Measurements from ENCODE around the gene TCF3. TPM values are rescaled to one million over a fixed set of nuclear protein-coding genes. Genes with fewer than 3 reads are reported as not detected.
A peak's percentile ranks its signal among the peaks of the same experiment; 100 is the strongest.

The TCF3 gene
- total and polyA plus RNA-seq, 2 of the 8 experiments (the other 6 are each of a cell fraction or from before 2014, with no cell fraction given): 241 to 348 TPM

- no peak overlapping the region for H2BK120ac ChIP-seq (replicated peaks; ENCODE audit: low read depth, low read length)
- no peak overlapping the region for H2BK12ac ChIP-seq (ENCODE audit: low read depth, low read length)
- H3K79me1 ChIP-seq (ENCODE audit: low read depth, low read length): no peaks in the 10 kb centered on the region
- peaks cover 34 to 88% (median 79%) of the 10 kb centered on the region in 4 experiments for H3K27me3 ChIP-seq (replicated peaks in 1 of 4; ENCODE audit: control insufficient read depth in 3 of 4, extremely low read depth in 1 of 4, insufficient read depth in 3 of 4, low read length in 3 of 4)
- DNase-seq (ENCODE audit: low read depth in 1 of 2, low spot score in 2 of 2) (no peak), FAIRE-seq (no peak)
- H4K91ac ChIP-seq (replicated peaks; ENCODE audit: insufficient read length, low read length): no peak overlapping the region
- peak overlapping the region in 2 of 4 experiments; percentile 6 to 60; a peak in 3 of 8 replicates for H3K4me3 ChIP-seq (ENCODE audit: extremely low read depth in 1 of 4, insufficient read depth in 2 of 4, low read depth in 3 of 4, low read length in 4 of 4)
- H3K23me2 ChIP-seq (ENCODE audit: low read depth, low read length): peaks cover 14% of the 10 kb centered on the region
- H3K4me2 ChIP-seq (ENCODE audit: insufficient read depth in 1 of 2, low read depth in 2 of 2, low read length in 2 of 2): peak overlapping the region; percentile 3 to 93
- no peak for TF ChIP-seq ZNF274 (IDR thresholded peaks at IDR 0.05; ENCODE audit: borderline replicate concordance, extremely low read depth, low read length)
- no peak for TF ChIP-seq CTBP2 (IDR thresholded peaks at IDR 0.05; ENCODE audit: borderline replicate concordance, insufficient read depth, insufficient read length, low read length)
- no peak for TF ChIP-seq CTCF (IDR thresholded peaks at IDR 0.05; ENCODE audit: control extremely low read depth in 1 of 3, insufficient read depth in 1 of 3, low read depth in 1 of 3, low read length in 3 of 3)
- TF ChIP-seq POU5F1 (IDR thresholded peaks at IDR 0.05; ENCODE audit: low read depth, low read length): no peak
- TF ChIP-seq TBP (IDR thresholded peaks at IDR 0.05; ENCODE audit: low read depth, low read length): no peak
- no peak for TF ChIP-seq JUND (IDR thresholded peaks at IDR 0.05; ENCODE audit: low read length)
- TF ChIP-seq YY1 (IDR thresholded peaks at IDR 0.05; ENCODE audit: low read depth, low read length): no peak
- TF ChIP-seq SAP30 (IDR thresholded peaks at IDR 0.05; ENCODE audit: insufficient read depth, insufficient replicate concordance, low read length): no peak
- no peak for TF ChIP-seq CHD1 (IDR thresholded peaks at IDR 0.05; ENCODE audit: low read depth, low read length)
- H3K4me1 ChIP-seq (replicated peaks in 1 of 4; ENCODE audit: control insufficient read depth in 3 of 4, insufficient read depth in 4 of 4, low read length in 3 of 4): peaks cover 0 to 16% (median 10%) of the 10 kb centered on the region in 4 experiments; a peak in 6 of 7 replicates
- no peaks in the 10 kb centered on the region for H3K36me3 ChIP-seq (ENCODE audit: control insufficient read depth in 2 of 4, insufficient read depth in 4 of 4, low read length in 3 of 4)
- H3K18ac ChIP-seq (ENCODE audit: extremely low read depth, low read length): no peak overlapping the region
- H2BK20ac ChIP-seq (ENCODE audit: low read length): no peak overlapping the region
- H3K23ac ChIP-seq (ENCODE audit: insufficient read length): no peak overlapping the region
- no peak overlapping the region for H3K27ac ChIP-seq (ENCODE audit: low read depth, low read length)
- POLR2A ChIA-PET (ENCODE audit: partially characterized antibody): no interaction called here
- no peak overlapping the region for H2AK5ac ChIP-seq (ENCODE audit: low read depth, low read length)
- CTCF ChIA-PET (ENCODE audit: partially characterized antibody): interaction anchor here (0.7 to 6.0 kb wide), 33 partner anchors 9 to 170 kb away, joined by 3 to 59 read pairs (median 6); no protein-coding TSS in a partner anchor
- no peak overlapping the region for H4K8ac ChIP-seq (ENCODE audit: extremely low read depth, insufficient read depth, low read length)
- no peaks in the 10 kb centered on the region for H3K9me3 ChIP-seq (ENCODE audit: insufficient read depth in 2 of 2, low read depth in 1 of 2, low read length in 1 of 2)
- no peak overlapping the region for H2BK15ac ChIP-seq (ENCODE audit: low read length)
- peaks cover 0 to 6% of the 10 kb centered on the region in 2 experiments for H4K20me1 ChIP-seq (replicated peaks in 1 of 2; ENCODE audit: control insufficient read depth in 1 of 2, insufficient read depth in 2 of 2, low read length in 2 of 2)
- no peak overlapping the region for H3K9ac ChIP-seq (replicated peaks in 1 of 4; ENCODE audit: extremely low read depth in 1 of 4, low read depth in 3 of 4, low read length in 3 of 4)
- no peak overlapping the region for H3K56ac ChIP-seq (replicated peaks; ENCODE audit: insufficient read length, low read depth, low read length)
- H3K14ac ChIP-seq (ENCODE audit: insufficient read length): no peak overlapping the region
- H2BK5ac ChIP-seq (ENCODE audit: low read depth, low read length): no peak overlapping the region
- no peak overlapping the region for H4K5ac ChIP-seq (ENCODE audit: insufficient read length, low read depth, low read length)
- H3K79me2 ChIP-seq (ENCODE audit: control insufficient read depth in 1 of 2, insufficient read depth in 2 of 2, low read length in 2 of 2): no peaks in the 10 kb centered on the region
- no peak overlapping the region for H3K4ac ChIP-seq (replicated peaks; ENCODE audit: insufficient read length, low read depth, low read length)
- WGBS, 2 experiments (ENCODE audit: extremely low coverage in 1 of 2, insufficient coverage in 1 of 2, insufficient read length in 1 of 2, insufficient replicate concordance in 2 of 2, low coverage in 1 of 2, low lambda C conversion rate in 2 of 2, missing lambda C conversion rate in 1 of 2): no CpG with 5 or more reads among the region's 17 CpGs
- H2AFZ ChIP-seq (ENCODE audit: low read length): no peak overlapping the region
Observed at GRCh38 chr19:1671716-1672037, 19.3 kb upstream of the TCF3 start.

All from H1 (cell line).